Endothelial cell (in vitro differentiated cells): ENCODE data around the gene AVPI1. TPM values are rescaled to one million over a fixed set of nuclear protein-coding genes. Genes with fewer than 3 reads are reported as not detected.
A peak's percentile ranks its signal among the peaks of the same experiment; 100 is the strongest.

Experiments
- DNase-seq: peaks from one replicate; pipeline ENCODE4 v3.0.0; 2021; ENCODE audit warnings: low spot score
- H3K27ac Mint-ChIP-seq: one replicate; pipeline ENCODE4 v1.8.0; 2021; ENCODE audit warnings: mixed read lengths, inconsistent platforms; ENCODE audit not compliant: unreplicated experiment
- H3K27me3 Mint-ChIP-seq: one replicate; pipeline ENCODE4 v1.8.0; 2021; ENCODE audit warnings: mild to moderate bottlenecking, moderate library complexity, mixed read lengths, inconsistent platforms; ENCODE audit not compliant: unreplicated experiment
- H3K36me3 Mint-ChIP-seq: one replicate; pipeline ENCODE4 v1.8.0; 2021; ENCODE audit warnings: mild to moderate bottlenecking, low read depth, mixed read lengths, inconsistent platforms; ENCODE audit not compliant: unreplicated experiment
- H3K4me1 Mint-ChIP-seq: one replicate; pipeline ENCODE4 v1.8.0; 2021; ENCODE audit warnings: mild to moderate bottlenecking, mixed read lengths, inconsistent platforms; ENCODE audit not compliant: unreplicated experiment
- H3K4me3 Mint-ChIP-seq: one replicate; pipeline ENCODE4 v1.8.0; 2021; ENCODE audit warnings: mild to moderate bottlenecking, mixed read lengths, inconsistent platforms; ENCODE audit not compliant: unreplicated experiment
- H3K9me3 Mint-ChIP-seq: one replicate; pipeline ENCODE4 v1.8.0; 2021; ENCODE audit warnings: mixed read lengths, inconsistent platforms; ENCODE audit not compliant: unreplicated experiment
- long read RNA-seq: library from polyadenylated mRNA; unstranded; transcript quantifications from one replicate; pipeline ENCODE4 v2.0.0, GENCODE V29; 2020; ENCODE audit not compliant: unreplicated experiment
- total RNA-seq: library from RNA; stranded (reverse); fragmentation: NEBNext Ultra II Directional; extraction: Animal tissue kit (Norgen Biotek cat#: 25700); gene quantifications from one replicate; pipeline ENCODE4 v1.2.1, GENCODE V29; 2021; ENCODE audit not compliant: unreplicated experiment
- TF ChIP-seq, protein P1 (sequence below): fragments of 200-600 bp; sonication (generic); IDR thresholded peaks from one replicate; pipeline ENCODE4 v1.5.0; 2021; ENCODE audit warnings: antibody characterized with exemption; ENCODE audit not compliant: unreplicated experiment

AVPI1 gene, protein sequence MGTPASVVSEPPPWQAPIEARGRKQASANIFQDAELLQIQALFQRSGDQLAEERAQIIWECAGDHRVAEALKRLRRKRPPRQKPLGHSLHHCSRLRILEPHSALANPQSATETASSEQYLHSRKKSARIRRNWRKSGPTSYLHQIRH
- 0.67 TPM for total RNA-seq
- long read RNA-seq, partial matches to known transcripts = 0 of 1 reads
- long read RNA-seq, other reads (novel, unspliced or antisense) = 1 of 1 reads

DNA sequence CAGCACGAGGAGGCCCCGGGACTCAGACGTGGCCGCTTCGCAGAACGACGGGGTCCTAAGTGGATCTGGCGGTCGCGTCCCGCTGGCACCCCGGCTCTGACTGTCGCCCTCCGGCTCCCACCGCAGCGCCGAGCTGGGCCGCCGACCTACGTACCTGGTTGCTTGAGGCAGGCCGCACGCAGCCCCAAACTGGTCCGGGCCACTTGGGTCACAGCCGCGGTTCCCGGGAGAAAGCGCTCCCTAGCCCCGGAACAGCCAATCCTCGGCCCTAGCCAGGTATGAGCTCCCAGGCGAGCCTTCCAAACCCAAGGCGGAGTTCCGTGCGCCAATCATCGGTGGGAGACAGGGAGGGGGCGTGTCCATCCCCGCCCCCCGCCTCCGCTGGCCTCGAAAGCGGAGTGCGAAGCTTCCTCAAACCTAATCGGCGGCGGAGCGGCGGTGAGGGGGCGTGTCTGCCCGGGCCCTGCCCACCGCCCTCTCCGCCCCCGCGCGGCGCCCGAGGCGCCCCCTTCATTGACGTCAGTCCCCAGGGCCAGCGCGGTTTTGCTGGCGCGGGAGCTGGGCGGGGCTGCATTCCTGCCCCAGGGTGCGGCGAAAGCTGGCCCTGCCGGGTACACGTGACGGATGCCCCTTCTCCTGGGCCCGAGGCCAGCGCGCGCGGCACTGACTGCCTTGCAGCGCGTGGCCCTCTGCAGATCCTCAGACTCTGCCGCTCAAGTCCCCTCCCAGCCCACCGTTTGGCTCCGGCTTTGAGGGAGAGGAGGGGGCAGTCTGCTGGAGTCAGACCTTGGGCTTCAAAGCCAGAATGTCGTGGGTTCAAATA is at the start of gene AVPI1:
AVPI1 (minus strand) TSS at position 280 of the 823 bp plus-strand sequence. CDS start 7,336 bp downstream, outside the sequence.
- Mint-ChIP-seq H3K4me3 (peak within 1 kb of the TSS; percentile 84), H3K36me3 (no peaks in the 10 kb centered on the region), H3K4me1 (peaks cover 17% of the 10 kb centered on the region), H3K9me3 (no peaks in the 10 kb centered on the region), H3K27ac (peak within 1 kb of the TSS; percentile 32), H3K27me3 (peaks cover 6% of the 10 kb centered on the region)
- DNase-seq = peak; percentile 96
- TF ChIP-seq, protein P1, sequence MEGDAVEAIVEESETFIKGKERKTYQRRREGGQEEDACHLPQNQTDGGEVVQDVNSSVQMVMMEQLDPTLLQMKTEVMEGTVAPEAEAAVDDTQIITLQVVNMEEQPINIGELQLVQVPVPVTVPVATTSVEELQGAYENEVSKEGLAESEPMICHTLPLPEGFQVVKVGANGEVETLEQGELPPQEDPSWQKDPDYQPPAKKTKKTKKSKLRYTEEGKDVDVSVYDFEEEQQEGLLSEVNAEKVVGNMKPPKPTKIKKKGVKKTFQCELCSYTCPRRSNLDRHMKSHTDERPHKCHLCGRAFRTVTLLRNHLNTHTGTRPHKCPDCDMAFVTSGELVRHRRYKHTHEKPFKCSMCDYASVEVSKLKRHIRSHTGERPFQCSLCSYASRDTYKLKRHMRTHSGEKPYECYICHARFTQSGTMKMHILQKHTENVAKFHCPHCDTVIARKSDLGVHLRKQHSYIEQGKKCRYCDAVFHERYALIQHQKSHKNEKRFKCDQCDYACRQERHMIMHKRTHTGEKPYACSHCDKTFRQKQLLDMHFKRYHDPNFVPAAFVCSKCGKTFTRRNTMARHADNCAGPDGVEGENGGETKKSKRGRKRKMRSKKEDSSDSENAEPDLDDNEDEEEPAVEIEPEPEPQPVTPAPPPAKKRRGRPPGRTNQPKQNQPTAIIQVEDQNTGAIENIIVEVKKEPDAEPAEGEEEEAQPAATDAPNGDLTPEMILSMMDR = no peak

DNA sequence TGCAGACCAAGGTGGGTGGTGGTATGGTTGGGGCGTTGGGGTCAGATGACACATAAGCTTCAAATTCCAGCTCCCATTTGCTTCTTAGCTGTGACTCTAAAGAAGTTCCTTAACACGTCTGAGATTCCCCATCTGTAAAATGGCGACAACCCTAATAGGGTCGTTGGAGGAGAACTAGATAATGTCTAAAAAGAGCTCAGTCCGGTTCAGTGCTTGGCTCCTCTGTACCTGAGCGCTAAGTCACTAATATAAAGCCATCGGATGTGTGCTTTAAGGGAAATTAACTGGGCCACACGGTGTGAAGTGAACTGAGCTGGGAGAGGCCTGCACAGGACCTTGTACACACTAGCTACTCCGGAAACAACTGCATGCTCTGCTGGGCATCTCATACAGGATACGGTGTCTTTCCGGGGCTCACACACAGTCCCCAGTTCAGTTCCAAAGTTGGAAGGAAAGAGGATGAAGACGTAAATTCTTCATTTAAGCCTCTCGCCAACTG is 49.4 kb upstream of the AVPI1 start:
- H3K36me3 Mint-ChIP-seq = peaks cover 22% of the 10 kb centered on the region
- H3K27ac Mint-ChIP-seq = no peak overlapping the region
- no peak for DNase-seq
- H3K9me3 Mint-ChIP-seq = no peaks in the 10 kb centered on the region
- H3K4me1 Mint-ChIP-seq = peaks cover 12% of the 10 kb centered on the region
- H3K27me3 Mint-ChIP-seq = peaks cover 14% of the 10 kb centered on the region
- peak overlapping the region; percentile 97 for H3K4me3 Mint-ChIP-seq
- TF ChIP-seq, protein P1 = no peak

DNA sequence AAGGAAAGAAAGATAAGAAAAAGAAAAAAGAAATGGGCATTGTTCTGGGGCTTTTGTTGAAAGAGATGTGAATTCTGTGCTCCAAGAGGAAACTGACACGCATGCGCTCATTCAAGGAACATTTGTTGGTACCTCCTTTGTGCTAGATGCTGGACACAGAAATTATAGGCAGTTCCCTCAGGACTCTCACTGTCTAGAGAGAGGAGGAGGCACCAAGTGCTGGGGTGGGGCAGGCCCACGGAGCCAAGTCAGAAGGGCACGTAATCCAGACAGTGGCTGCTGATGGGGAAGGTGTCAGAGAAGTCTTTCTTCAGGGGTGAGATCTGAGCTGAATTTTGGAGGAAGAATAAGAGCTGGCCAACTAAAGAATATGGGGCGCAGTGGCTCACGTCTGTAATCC is 47.0 kb upstream of the AVPI1 start:
- Mint-ChIP-seq H3K9me3 (no peaks in the 10 kb centered on the region), H3K27ac (no peak overlapping the region), H3K27me3 (peaks cover 17% of the 10 kb centered on the region), H3K4me3 (no peak overlapping the region), H3K4me1 (peaks cover 12% of the 10 kb centered on the region), H3K36me3 (peaks cover 8% of the 10 kb centered on the region)
- TF ChIP-seq, protein P1 = no peak
- DNase-seq = no peak

DNA sequence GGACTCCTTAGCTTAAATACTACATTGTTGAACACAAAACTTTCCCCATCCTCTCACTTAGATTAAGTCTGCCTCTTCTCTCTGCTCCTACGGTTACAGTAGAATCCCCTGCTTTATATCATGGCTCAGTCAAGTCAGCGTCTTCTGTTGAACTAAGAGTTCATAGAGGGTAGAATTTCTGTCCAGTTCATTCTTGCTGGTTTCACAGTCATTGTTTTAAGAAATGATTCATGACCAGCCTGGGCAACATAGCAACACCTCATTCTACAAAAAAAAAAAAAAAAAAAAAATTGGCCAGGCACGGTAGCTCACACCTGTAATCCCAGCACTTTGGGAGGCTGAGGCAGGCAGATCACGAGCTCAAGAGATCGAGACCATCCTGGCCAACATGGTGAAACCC is 46.2 kb upstream of the AVPI1 start:
- no peak for DNase-seq
- TF ChIP-seq, protein P1 = no peak
- H3K4me1 Mint-ChIP-seq = peaks cover 8% of the 10 kb centered on the region
- no peak overlapping the region for H3K27ac Mint-ChIP-seq
- H3K4me3 Mint-ChIP-seq = no peak overlapping the region
- H3K36me3 Mint-ChIP-seq = peaks cover 6% of the 10 kb centered on the region
- peaks cover 17% of the 10 kb centered on the region for H3K27me3 Mint-ChIP-seq
- H3K9me3 Mint-ChIP-seq = no peaks in the 10 kb centered on the region

DNA sequence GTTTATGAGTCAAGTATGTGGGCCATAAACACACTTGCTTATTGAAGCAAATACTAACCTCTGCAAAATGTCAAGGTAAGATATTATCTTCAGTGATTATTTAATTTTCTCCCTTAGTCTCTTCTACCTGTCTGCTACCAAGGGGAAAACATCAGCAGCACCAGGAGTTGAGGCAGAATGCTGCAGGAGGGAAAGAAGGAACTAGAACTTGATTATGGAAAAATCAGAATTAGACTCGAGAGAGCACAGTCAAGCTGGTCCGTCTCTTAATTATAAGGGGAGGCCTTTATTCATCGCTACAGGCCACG is 45.0 kb upstream of the AVPI1 start:
- DNase-seq = no peak
- Mint-ChIP-seq H3K27ac (no peak overlapping the region), H3K4me3 (no peak overlapping the region), H3K9me3 (no peaks in the 10 kb centered on the region), H3K36me3 (no peaks in the 10 kb centered on the region), H3K27me3 (peaks cover 15% of the 10 kb centered on the region), H3K4me1 (no peaks in the 10 kb centered on the region)
- TF ChIP-seq, protein P1 = no peak
